Lower lobe of right lung (tissue), 2 donors: ENCODE results near the gene GYPC. TPM values are rescaled to one million over a fixed set of nuclear protein-coding genes. Genes with fewer than 3 reads are reported as not detected.
A peak's percentile ranks its signal among the peaks of the same experiment; 100 is the strongest.

Experiments
- ATAC-seq, 2 donors: fragments of 200-7000 bp; cut with Tn5 transposase; one replicate each; pipeline ENCODE4 v1.9.1; 2020 to 2022; ENCODE audit warnings: mild to moderate bottlenecking in 2 of 2, moderate library complexity in 2 of 2
- DNase-seq: peaks from one replicate; pipeline ENCODE4 v3.0.0-alpha.2; 2020
- H3K27ac ChIP-seq: fragments of 200-600 bp; one replicate; pipeline ENCODE4 v1.8.0; 2022
- H3K27me3 ChIP-seq: fragments of 200-600 bp; one replicate; pipeline ENCODE4 v1.8.0; 2022; ENCODE audit warnings: low read depth
- H3K36me3 ChIP-seq: fragments of 200-600 bp; one replicate; pipeline ENCODE4 v1.8.0; 2022; ENCODE audit warnings: mild to moderate bottlenecking
- H3K4me1 ChIP-seq: fragments of 200-600 bp; one replicate; pipeline ENCODE4 v1.8.0; 2022
- H3K4me3 ChIP-seq: fragments of 200-600 bp; one replicate; pipeline ENCODE4 v1.8.0; 2022; ENCODE audit warnings: mild to moderate bottlenecking
- H3K9me3 ChIP-seq: fragments of 200-600 bp; one replicate; pipeline ENCODE4 v1.8.0; 2022
- CTCF ChIP-seq: fragments of 200-600 bp; IDR thresholded peaks from one replicate; pipeline ENCODE4 v1.8.0; 2022; ENCODE audit warnings: antibody characterized with exemption, mild to moderate bottlenecking
- intact Hi-C: fragments of 100-400 bp; cut with DNase I; formaldehyde crosslinking; loops from one replicate; pipeline ENCODE4 v1.11.0; 2022
- total RNA-seq: library from RNA; stranded (reverse); fragmentation: NEBNext Ultra II Directional; extraction: Animal tissue kit (Norgen Biotek cat#: 25700); gene quantifications from one replicate; pipeline ENCODE4 v1.2.1, GENCODE V29; 2021
- donor health status: DM: no; HTN: yes; CAD: no; lungs with severe emphysema.

Gene GYPC
- total RNA-seq, 1 donor from 2014 or later, result 92.6 TPM

GRCh38 chr2:126659562-126660467 lies 3.9 kb downstream of the GYPC start:
- Histone ChIP-seq H3K36me3 (no peaks in the 10 kb centered on the region), H3K27ac (peak overlapping the region; percentile 96), H3K9me3 (no peaks in the 10 kb centered on the region), H3K4me1 (peaks cover 89% of the 10 kb centered on the region), H3K27me3 (no peaks in the 10 kb centered on the region), H3K4me3 (no peak overlapping the region)
- ATAC-seq (no peak), DNase-seq (no peak)
- no peak for TF ChIP-seq CTCF
- intact Hi-C loops, result no loop called here

GRCh38 chr2:126660971-126661370 lies 5.0 kb downstream of the GYPC start:
- DNase-seq, result no peak
- intact Hi-C loops, result no loop called here

GRCh38 chr2:126661702-126662500 lies 5.9 kb downstream of the GYPC start:
- DNase-seq (no peak), ATAC-seq (no peak)
- H3K9me3 ChIP-seq, result no peaks in the 10 kb centered on the region
- peak overlapping the region; percentile 31 for H3K27ac ChIP-seq
- intact Hi-C loops, result no loop called here
- H3K4me1 ChIP-seq, result peaks cover 91% of the 10 kb centered on the region
- H3K27me3 ChIP-seq, result no peaks in the 10 kb centered on the region
- TF ChIP-seq CTCF, result no peak
- H3K36me3 ChIP-seq, result peaks cover 4% of the 10 kb centered on the region
- no peak overlapping the region for H3K4me3 ChIP-seq

More at GRCh38 chr2:126660971-126661370, 5.0 kb downstream of the GYPC start:
- peaks cover 92% of the 10 kb centered on the region for H3K4me1 ChIP-seq
- H3K36me3 ChIP-seq, result peaks cover 4% of the 10 kb centered on the region
- no peaks in the 10 kb centered on the region for H3K9me3 ChIP-seq
- H3K27ac ChIP-seq, result no peak overlapping the region
- no peaks in the 10 kb centered on the region for H3K27me3 ChIP-seq
- no peak for TF ChIP-seq CTCF
- H3K4me3 ChIP-seq, result no peak overlapping the region
- no peak for ATAC-seq

- intact Hi-C loops, result no loop called here
- H3K27me3 ChIP-seq, result no peaks in the 10 kb centered on the region
Observed at GRCh38 chr2:126662621-126663020, 6.7 kb downstream of the GYPC start.

More at GRCh38 chr2:126662621-126663020, 6.7 kb downstream of the GYPC start:
- DNase-seq (no peak), ATAC-seq (peak in 1 of 2 donors; percentile 5)
- TF ChIP-seq CTCF, result no peak
- Histone ChIP-seq H3K9me3 (no peaks in the 10 kb centered on the region), H3K27ac (peak overlapping the region; percentile 31), H3K36me3 (peaks cover 4% of the 10 kb centered on the region), H3K4me3 (no peak overlapping the region), H3K4me1 (peaks cover 84% of the 10 kb centered on the region)
